DND-41 (cell line): ENCODE results near the gene VPS35L.

ENCODE experiments used
- ATAC-seq: fragments of 200-7000 bp; cut with Tn5 transposase; 3 replicates; pipeline ENCODE4 v1.9.1; 2021; ENCODE audit warnings: low read depth; ENCODE audit not compliant: insufficient read depth
- DNase-seq: peaks from one replicate; pipeline ENCODE4 v3.0.0-alpha.2; 2020
- H2AFZ ChIP-seq: 2 replicates; pipeline ENCODE4 v1.6.0; 2012; ENCODE audit warnings: low read depth, low read length
- H3K27ac ChIP-seq: 2 replicates; pipeline ENCODE4 v1.5.1; 2012; ENCODE audit warnings: low read length, inconsistent platforms
- H3K27me3 ChIP-seq: fragments of 200-600 bp; sonication (generic); 2 replicates; pipeline ENCODE4 v1.6.0; 2012; ENCODE audit warnings: low read length, mild to moderate bottlenecking, inconsistent platforms; ENCODE audit not compliant: insufficient read depth, poor library complexity
- H3K36me3 ChIP-seq: 2 replicates; pipeline ENCODE4 v1.5.1; 2012; ENCODE audit warnings: low read length, inconsistent platforms; ENCODE audit not compliant: insufficient read depth
- H3K4me1 ChIP-seq: 2 replicates; pipeline ENCODE4 v1.5.1; 2012; ENCODE audit warnings: mild to moderate bottlenecking, low read length; ENCODE audit not compliant: insufficient read depth
- H3K4me2 ChIP-seq: 2 replicates; pipeline ENCODE4 v1.6.0; 2012; ENCODE audit warnings: mild to moderate bottlenecking, moderate library complexity, low read length, inconsistent platforms; ENCODE audit not compliant: insufficient read depth
- H3K4me3 ChIP-seq, 2 experiments: fragments of 200-600 bp in 1 of 2; shearing (Covaris generic) in 1 of 2; 2 replicates each; pipeline ENCODE4 v1.5.1; 2012 to 2016; ENCODE audit warnings: inconsistent platforms in 2 of 2, low read length in 2 of 2, mild to moderate bottlenecking in 2 of 2, low read depth in 1 of 2, moderate library complexity in 1 of 2
- H3K79me2 ChIP-seq: 2 replicates; pipeline ENCODE4 v1.6.0; 2012; ENCODE audit warnings: low read length, inconsistent platforms; ENCODE audit not compliant: insufficient read depth
- H3K9ac ChIP-seq: 2 replicates; pipeline ENCODE4 v1.6.0; 2012; ENCODE audit warnings: low read depth, mild to moderate bottlenecking, inconsistent platforms, low read length, moderate library complexity
- H3K9me3 ChIP-seq: 2 replicates; pipeline ENCODE4 v1.5.1; 2012; ENCODE audit warnings: low read length, moderate library complexity, mild to moderate bottlenecking, inconsistent platforms; ENCODE audit not compliant: insufficient read depth, severe bottlenecking
- H4K20me1 ChIP-seq: 2 replicates; pipeline ENCODE4 v1.6.0; 2012; ENCODE audit warnings: low read length; ENCODE audit not compliant: insufficient read depth
- CTCF ChIP-seq: IDR thresholded peaks from 2 replicates; pipeline ENCODE4 v1.5.1; 2012; ENCODE audit warnings: borderline replicate concordance, low read length, moderate library complexity, mild to moderate bottlenecking; ENCODE audit not compliant: poor library complexity, severe bottlenecking; ENCODE audit errors: extremely low read depth
- EZH2 ChIP-seq: IDR thresholded peaks from 3 replicates; pipeline ENCODE4 v1.6.1; 2012; ENCODE audit warnings: borderline replicate concordance, low read depth, mild to moderate bottlenecking, moderate library complexity, low read length, inconsistent platforms; ENCODE audit not compliant: severe bottlenecking

The VPS35L gene

GRCh38 chr16:19605701-19606100 is 50.2 kb downstream of the VPS35L start:
- DNase-seq (no peak), ATAC-seq (no peak)
- Histone ChIP-seq H3K79me2 (no peaks in the 10 kb centered on the region), H3K27me3 (no peaks in the 10 kb centered on the region), H4K20me1 (no peaks in the 10 kb centered on the region), H2AFZ (no peak overlapping the region), H3K9ac (no peak overlapping the region), H3K4me2 (no peak overlapping the region), H3K27ac (no peak overlapping the region), H3K4me3 (no peak overlapping the region), H3K36me3 (peaks cover 65% of the 10 kb centered on the region), H3K4me1 (no peaks in the 10 kb centered on the region), H3K9me3 (no peaks in the 10 kb centered on the region)
- TF ChIP-seq EZH2, result no peak
- no peak for TF ChIP-seq CTCF

- no peak for ATAC-seq
- peaks cover 66% of the 10 kb centered on the region for H3K36me3 ChIP-seq
Observed at GRCh38 chr16:19607616-19608280, 52.2 kb downstream of the VPS35L start.

GRCh38 chr16:19609359-19609758 is 53.9 kb downstream of the VPS35L start:
- no peak overlapping the region for H3K4me2 ChIP-seq
- H4K20me1 ChIP-seq, result no peaks in the 10 kb centered on the region
- ATAC-seq, result no peak
- H3K9me3 ChIP-seq, result no peaks in the 10 kb centered on the region
- TF ChIP-seq CTCF (no peak), EZH2 (no peak)
- no peak overlapping the region for H3K9ac ChIP-seq
- H3K27me3 ChIP-seq, result no peaks in the 10 kb centered on the region
- no peak for DNase-seq
- H3K79me2 ChIP-seq, result no peaks in the 10 kb centered on the region
- H3K4me1 ChIP-seq, result no peaks in the 10 kb centered on the region
- no peak overlapping the region for H3K27ac ChIP-seq
- H2AFZ ChIP-seq, result no peak overlapping the region
- peaks cover 62% of the 10 kb centered on the region for H3K36me3 ChIP-seq
- H3K4me3 ChIP-seq, result no peak overlapping the region

More at GRCh38 chr16:19607616-19608280, 52.2 kb downstream of the VPS35L start:
- Histone ChIP-seq H3K9ac (no peak overlapping the region), H2AFZ (no peak overlapping the region), H3K4me2 (no peak overlapping the region), H3K27ac (no peak overlapping the region), H3K27me3 (no peaks in the 10 kb centered on the region), H3K4me3 (no peak overlapping the region), H4K20me1 (no peaks in the 10 kb centered on the region), H3K9me3 (no peaks in the 10 kb centered on the region), H3K79me2 (no peaks in the 10 kb centered on the region), H3K4me1 (no peaks in the 10 kb centered on the region)
- DNase-seq, result no peak
- TF ChIP-seq CTCF, result no peak
- TF ChIP-seq EZH2, result no peak

- Histone ChIP-seq H3K4me2 (no peak overlapping the region), H3K79me2 (no peaks in the 10 kb centered on the region)
Observed at GRCh38 chr16:19610200-19610599, 54.7 kb downstream of the VPS35L start.

More at GRCh38 chr16:19610200-19610599, 54.7 kb downstream of the VPS35L start:
- no peaks in the 10 kb centered on the region for H3K9me3 ChIP-seq
- H2AFZ ChIP-seq, result no peak overlapping the region
- ATAC-seq (no peak), DNase-seq (no peak)
- no peak overlapping the region for H3K4me3 ChIP-seq
- no peak for TF ChIP-seq EZH2
- TF ChIP-seq CTCF, result no peak
- H3K36me3 ChIP-seq, result peaks cover 56% of the 10 kb centered on the region
- no peaks in the 10 kb centered on the region for H4K20me1 ChIP-seq
- H3K27me3 ChIP-seq, result no peaks in the 10 kb centered on the region
- H3K4me1 ChIP-seq, result no peaks in the 10 kb centered on the region
- no peak overlapping the region for H3K9ac ChIP-seq
- H3K27ac ChIP-seq, result no peak overlapping the region
